Tibial nerve (tissue), 4 donors: Measurements from ENCODE around the gene SLC13A4.

Experiments used
- EP300 ChIP-seq, 2 donors: sonication (generic); formaldehyde crosslinking; IDR thresholded peaks; one replicate each; pipeline ENCODE4 v1.6.1; 2017; ENCODE audit warnings: antibody characterized with exemption in 2 of 2, mild to moderate bottlenecking in 1 of 2
- POLR2A ChIP-seq, 2 donors: fragments of 450-650 bp; IDR thresholded peaks; one replicate each; pipeline ENCODE4 v1.6.1; 2017; ENCODE audit warnings: antibody characterized with exemption in 2 of 2, mild to moderate bottlenecking in 2 of 2, moderate library complexity in 2 of 2
- TF ChIP-seq, protein P1 (sequence below), 5 experiments: fragments of 200-600 bp in 3 of 5; fragments of 450-650 bp in 2 of 5; sonication (generic) in 3 of 5; IDR thresholded peaks; one replicate each; pipeline ENCODE4 v1.5.1; 2016 to 2019; ENCODE audit warnings: antibody characterized with exemption in 5 of 5, mild to moderate bottlenecking in 3 of 5, moderate library complexity in 2 of 5

DNA sequence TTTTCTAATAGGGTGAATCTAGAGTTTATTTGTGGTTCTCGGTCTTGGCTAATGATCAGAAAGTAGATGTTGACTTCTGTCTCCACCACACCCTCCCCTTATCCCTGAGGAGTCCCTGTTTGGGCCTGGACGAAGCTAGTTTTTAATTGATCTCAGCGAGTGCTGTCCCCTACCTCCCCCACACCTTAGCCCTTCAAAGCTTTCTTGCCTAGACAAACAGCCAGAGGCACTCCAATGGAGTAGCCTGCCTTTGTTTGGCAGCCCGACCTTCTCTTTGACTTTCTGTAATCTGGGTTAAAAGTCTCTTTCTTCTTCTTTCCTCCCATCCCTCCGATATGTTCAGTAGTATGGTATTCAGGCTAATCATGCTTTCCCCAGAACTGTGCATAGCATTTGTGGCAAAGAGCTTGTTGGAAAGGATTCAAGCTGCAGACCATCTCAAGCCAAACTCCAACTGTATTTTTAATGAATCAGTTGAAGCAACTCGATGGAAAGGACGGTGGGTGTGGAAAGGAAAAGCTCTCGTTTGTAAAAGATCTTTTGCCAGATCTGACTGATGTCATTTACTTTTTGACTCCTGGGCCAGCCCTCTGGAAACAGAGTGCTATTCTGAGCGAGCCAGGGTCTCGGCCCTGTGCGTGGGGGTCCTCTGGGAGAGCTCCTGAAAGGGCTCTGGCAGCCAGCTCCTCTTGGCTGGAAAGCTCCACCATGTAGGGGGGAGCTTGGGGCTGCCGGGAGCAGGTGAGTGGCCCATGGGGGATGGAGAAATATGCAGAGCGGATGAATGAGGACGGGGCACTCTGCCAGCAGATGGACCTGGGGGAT lies 16.1 kb upstream of the SLC13A4 start:
- TF ChIP-seq POLR2A (IDR thresholded peaks at IDR 0.05) = no peak
- TF ChIP-seq, protein P1, sequence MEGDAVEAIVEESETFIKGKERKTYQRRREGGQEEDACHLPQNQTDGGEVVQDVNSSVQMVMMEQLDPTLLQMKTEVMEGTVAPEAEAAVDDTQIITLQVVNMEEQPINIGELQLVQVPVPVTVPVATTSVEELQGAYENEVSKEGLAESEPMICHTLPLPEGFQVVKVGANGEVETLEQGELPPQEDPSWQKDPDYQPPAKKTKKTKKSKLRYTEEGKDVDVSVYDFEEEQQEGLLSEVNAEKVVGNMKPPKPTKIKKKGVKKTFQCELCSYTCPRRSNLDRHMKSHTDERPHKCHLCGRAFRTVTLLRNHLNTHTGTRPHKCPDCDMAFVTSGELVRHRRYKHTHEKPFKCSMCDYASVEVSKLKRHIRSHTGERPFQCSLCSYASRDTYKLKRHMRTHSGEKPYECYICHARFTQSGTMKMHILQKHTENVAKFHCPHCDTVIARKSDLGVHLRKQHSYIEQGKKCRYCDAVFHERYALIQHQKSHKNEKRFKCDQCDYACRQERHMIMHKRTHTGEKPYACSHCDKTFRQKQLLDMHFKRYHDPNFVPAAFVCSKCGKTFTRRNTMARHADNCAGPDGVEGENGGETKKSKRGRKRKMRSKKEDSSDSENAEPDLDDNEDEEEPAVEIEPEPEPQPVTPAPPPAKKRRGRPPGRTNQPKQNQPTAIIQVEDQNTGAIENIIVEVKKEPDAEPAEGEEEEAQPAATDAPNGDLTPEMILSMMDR (IDR thresholded peaks at IDR 0.05) = no peak
- TF ChIP-seq EP300 (IDR thresholded peaks at IDR 0.05) = no peak
